Astrocyte of the cerebellum (primary cell): Measurements from ENCODE around the gene UBN1.
"Not testable (repeated sequence)": the region's sequence is repeated elsewhere in the genome, so short reads cannot be mapped to it uniquely, and the experiment has no call there.

Source experiments
- DNase-seq: peaks from one replicate; pipeline ENCODE4 v3.0.0-alpha.2; 2011; ENCODE audit warnings: low read depth
- H3K4me3 ChIP-seq: 2 replicates; pipeline ENCODE4 v1.5.1; 2011; ENCODE audit warnings: mild to moderate bottlenecking, low read depth, low read length, moderate library complexity
- CTCF ChIP-seq: IDR thresholded peaks from 2 replicates; pipeline ENCODE4 v1.5.1; 2012; ENCODE audit warnings: low read length, low read depth, moderate library complexity, mild to moderate bottlenecking; ENCODE audit errors: missing control alignments
- in situ Hi-C: cut with HindIII; loops from 2 replicates; pipeline ENCODE4 v1.10.0; 2017; ENCODE audit warnings: low sequenced_read_pairs

Gene UBN1

GRCh38 chr16:4892361-4893102, 45.3 kb downstream of the UBN1 start:
- no peak for TF ChIP-seq CTCF
- H3K4me3 ChIP-seq: no peak overlapping the region
- in situ Hi-C loops: no loop called here
- DNase-seq: no peak

- TF ChIP-seq CTCF: no peak
- H3K4me3 ChIP-seq: no peak overlapping the region
- in situ Hi-C loops: no loop called here
Observed at GRCh38 chr16:4893103-4893862, 46.0 kb downstream of the UBN1 start.

GRCh38 chr16:4894276-4895150, 47.2 kb downstream of the UBN1 start:
- H3K4me3 ChIP-seq: no peak overlapping the region
- DNase-seq: no peak
- TF ChIP-seq CTCF: no peak
- in situ Hi-C loops: no loop called here

More at GRCh38 chr16:4893103-4893862, 46.0 kb downstream of the UBN1 start:
- DNase-seq: no peak

GRCh38 chr16:4895366-4895765, 48.1 kb downstream of the UBN1 start:
- TF ChIP-seq CTCF: no peak

GRCh38 chr16:4896761-4897160, 49.5 kb downstream of the UBN1 start:
- in situ Hi-C loops, H3K4me3 ChIP-seq, DNase-seq: not testable (repeated sequence)

More at GRCh38 chr16:4895366-4895765, 48.1 kb downstream of the UBN1 start:
- in situ Hi-C loops: no loop called here
- no peak for DNase-seq
- H3K4me3 ChIP-seq: no peak overlapping the region

GRCh38 chr16:4897328-4897727, 50.0 kb downstream of the UBN1 start:
- H3K4me3 ChIP-seq: no peak overlapping the region
- in situ Hi-C loops: no loop called here
- no peak for TF ChIP-seq CTCF
- no peak for DNase-seq
